Breast epithelium (tissue), 3 donors: ENCODE data around the gene ABL2.

Experiments
- POLR2AphosphoS5 ChIP-seq, 3 donors: sonication (generic); formaldehyde crosslinking; IDR thresholded peaks; one replicate each; pipeline ENCODE4 v1.6.1; 2017; ENCODE audit warnings: antibody characterized with exemption in 3 of 3
- TF ChIP-seq, protein P1 (sequence below), 3 donors: fragments of 450-650 bp; IDR thresholded peaks; one replicate each; pipeline ENCODE4 v1.5.1; 2016 to 2017; ENCODE audit warnings: antibody characterized with exemption in 3 of 3, mild to moderate bottlenecking in 3 of 3, moderate library complexity in 3 of 3

DNA sequence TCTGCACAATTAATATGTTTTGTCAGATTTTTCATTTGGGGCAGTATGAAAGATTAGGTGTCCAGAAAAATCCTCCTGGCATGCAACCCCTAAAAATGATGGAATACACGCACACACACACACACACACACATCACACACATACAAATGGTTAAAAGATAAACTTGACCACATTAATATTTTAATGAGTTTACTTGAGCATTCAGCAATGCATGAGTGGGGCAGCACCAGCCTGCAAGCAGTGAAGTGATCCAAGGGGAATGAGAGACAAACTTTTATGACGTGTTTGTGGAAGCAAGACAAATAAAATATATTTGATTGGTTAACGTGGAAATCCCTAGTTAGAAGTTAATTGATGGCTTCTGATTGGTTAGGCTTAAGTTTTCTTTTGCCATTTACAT is 35.0 kb upstream of the ABL2 start:
- TF ChIP-seq, protein P1, sequence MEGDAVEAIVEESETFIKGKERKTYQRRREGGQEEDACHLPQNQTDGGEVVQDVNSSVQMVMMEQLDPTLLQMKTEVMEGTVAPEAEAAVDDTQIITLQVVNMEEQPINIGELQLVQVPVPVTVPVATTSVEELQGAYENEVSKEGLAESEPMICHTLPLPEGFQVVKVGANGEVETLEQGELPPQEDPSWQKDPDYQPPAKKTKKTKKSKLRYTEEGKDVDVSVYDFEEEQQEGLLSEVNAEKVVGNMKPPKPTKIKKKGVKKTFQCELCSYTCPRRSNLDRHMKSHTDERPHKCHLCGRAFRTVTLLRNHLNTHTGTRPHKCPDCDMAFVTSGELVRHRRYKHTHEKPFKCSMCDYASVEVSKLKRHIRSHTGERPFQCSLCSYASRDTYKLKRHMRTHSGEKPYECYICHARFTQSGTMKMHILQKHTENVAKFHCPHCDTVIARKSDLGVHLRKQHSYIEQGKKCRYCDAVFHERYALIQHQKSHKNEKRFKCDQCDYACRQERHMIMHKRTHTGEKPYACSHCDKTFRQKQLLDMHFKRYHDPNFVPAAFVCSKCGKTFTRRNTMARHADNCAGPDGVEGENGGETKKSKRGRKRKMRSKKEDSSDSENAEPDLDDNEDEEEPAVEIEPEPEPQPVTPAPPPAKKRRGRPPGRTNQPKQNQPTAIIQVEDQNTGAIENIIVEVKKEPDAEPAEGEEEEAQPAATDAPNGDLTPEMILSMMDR (IDR thresholded peaks at IDR 0.05): no peak
- no peak for TF ChIP-seq POLR2AphosphoS5 (IDR thresholded peaks at IDR 0.05)
